ENCODE data around the gene GPR141.

DNA sequence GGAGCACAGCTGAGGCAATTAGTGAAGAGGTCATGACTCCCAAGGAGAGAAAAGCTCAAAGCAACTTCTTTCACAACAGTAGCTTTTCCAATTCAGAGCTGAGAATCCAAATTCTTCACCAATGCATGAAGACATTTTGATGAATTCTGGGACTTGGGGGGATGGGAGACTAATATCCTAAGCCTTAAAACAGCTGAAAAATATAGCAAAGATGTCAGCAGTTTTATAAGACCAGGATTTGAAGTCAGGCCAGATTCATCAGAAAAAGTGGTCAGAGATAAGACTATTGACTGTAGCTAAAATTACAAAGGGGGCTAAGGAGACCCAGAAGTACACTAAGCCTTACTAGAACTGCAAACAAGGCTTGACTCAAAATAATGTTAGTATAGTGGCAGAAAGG is 51.6 kb downstream of the GPR141 start:
- TF ChIP-seq, protein P1, sequence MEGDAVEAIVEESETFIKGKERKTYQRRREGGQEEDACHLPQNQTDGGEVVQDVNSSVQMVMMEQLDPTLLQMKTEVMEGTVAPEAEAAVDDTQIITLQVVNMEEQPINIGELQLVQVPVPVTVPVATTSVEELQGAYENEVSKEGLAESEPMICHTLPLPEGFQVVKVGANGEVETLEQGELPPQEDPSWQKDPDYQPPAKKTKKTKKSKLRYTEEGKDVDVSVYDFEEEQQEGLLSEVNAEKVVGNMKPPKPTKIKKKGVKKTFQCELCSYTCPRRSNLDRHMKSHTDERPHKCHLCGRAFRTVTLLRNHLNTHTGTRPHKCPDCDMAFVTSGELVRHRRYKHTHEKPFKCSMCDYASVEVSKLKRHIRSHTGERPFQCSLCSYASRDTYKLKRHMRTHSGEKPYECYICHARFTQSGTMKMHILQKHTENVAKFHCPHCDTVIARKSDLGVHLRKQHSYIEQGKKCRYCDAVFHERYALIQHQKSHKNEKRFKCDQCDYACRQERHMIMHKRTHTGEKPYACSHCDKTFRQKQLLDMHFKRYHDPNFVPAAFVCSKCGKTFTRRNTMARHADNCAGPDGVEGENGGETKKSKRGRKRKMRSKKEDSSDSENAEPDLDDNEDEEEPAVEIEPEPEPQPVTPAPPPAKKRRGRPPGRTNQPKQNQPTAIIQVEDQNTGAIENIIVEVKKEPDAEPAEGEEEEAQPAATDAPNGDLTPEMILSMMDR (IDR thresholded peaks at IDR 0.05) = no peak
- no peak for TF ChIP-seq TEAD4 (CRISPR knock-in tag; IDR thresholded peaks at IDR 0.05)
- no peak for TF ChIP-seq PRRX2 (CRISPR knock-in tag; IDR thresholded peaks at IDR 0.05)
- TF ChIP-seq, protein P2, sequence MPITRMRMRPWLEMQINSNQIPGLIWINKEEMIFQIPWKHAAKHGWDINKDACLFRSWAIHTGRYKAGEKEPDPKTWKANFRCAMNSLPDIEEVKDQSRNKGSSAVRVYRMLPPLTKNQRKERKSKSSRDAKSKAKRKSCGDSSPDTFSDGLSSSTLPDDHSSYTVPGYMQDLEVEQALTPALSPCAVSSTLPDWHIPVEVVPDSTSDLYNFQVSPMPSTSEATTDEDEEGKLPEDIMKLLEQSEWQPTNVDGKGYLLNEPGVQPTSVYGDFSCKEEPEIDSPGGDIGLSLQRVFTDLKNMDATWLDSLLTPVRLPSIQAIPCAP (CRISPR knock-in tag; IDR thresholded peaks at IDR 0.05) = no peak
- TF ChIP-seq JUN (CRISPR knock-in tag; IDR thresholded peaks at IDR 0.05) = no peak
- no peak for TF ChIP-seq GRHL2 (CRISPR knock-in tag; IDR thresholded peaks at IDR 0.05; ENCODE audit: insufficient replicate concordance, severe bottlenecking)
- TF ChIP-seq ETV6 (CRISPR knock-in tag; IDR thresholded peaks at IDR 0.05) = no peak

Measured in WTC11 (cell line).